ENCODE measurements around the gene ONECUT3.

DNA sequence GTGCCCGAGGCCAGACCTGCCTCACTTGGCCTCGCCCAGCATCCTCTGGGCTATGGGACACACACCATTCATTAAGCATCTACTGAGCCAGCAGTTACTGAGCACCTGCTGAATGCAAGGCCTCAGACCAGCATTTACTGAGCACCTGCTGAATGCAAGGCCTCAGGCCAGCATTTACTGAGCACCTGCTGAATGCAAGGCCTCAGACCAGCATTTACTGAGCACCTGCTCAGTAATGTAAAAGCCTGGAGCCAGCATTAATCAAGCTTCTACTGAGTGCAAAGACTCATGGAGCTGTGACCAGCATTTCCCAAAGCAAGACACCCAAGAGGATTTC lies 55.1 kb downstream of the ONECUT3 start:
- TF ChIP-seq CTCF (conservative IDR thresholded peaks at IDR 0.05; ENCODE audit: low read depth, low read length) (no peak), POLR2A (IDR thresholded peaks at IDR 0.05; ENCODE audit: low read depth, low read length) (no peak), CEBPB (IDR thresholded peaks at IDR 0.05; ENCODE audit: low read depth, low read length) (no peak), RAD21 (IDR thresholded peaks at IDR 0.05; ENCODE audit: low read length) (no peak), ELK1 (IDR thresholded peaks at IDR 0.05; ENCODE audit: borderline replicate concordance, low read depth, low read length) (no peak), MAZ (IDR thresholded peaks at IDR 0.05; ENCODE audit: borderline replicate concordance, low read depth, low read length) (no peak)
- TF ChIP-seq, protein P1, sequence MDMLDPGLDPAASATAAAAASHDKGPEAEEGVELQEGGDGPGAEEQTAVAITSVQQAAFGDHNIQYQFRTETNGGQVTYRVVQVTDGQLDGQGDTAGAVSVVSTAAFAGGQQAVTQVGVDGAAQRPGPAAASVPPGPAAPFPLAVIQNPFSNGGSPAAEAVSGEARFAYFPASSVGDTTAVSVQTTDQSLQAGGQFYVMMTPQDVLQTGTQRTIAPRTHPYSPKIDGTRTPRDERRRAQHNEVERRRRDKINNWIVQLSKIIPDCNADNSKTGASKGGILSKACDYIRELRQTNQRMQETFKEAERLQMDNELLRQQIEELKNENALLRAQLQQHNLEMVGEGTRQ (IDR thresholded peaks at IDR 0.05; ENCODE audit: low read depth, low read length): no peak
